Hepatocyte (in vitro differentiated cells): Measurements from ENCODE around the gene RECK. TPM values are rescaled to one million over a fixed set of nuclear protein-coding genes. Genes with fewer than 3 reads are reported as not detected.

Experiments used
- DNase-seq: peaks from one replicate; pipeline ENCODE4 v3.0.0-alpha.2; 2016; ENCODE audit warnings: low spot score
- H2AFZ ChIP-seq: fragments of 200-600 bp; sonication (generic); 2 replicates; pipeline ENCODE4 v1.6.0; 2016; ENCODE audit warnings: antibody characterized with exemption, mild to moderate bottlenecking
- H3K27ac ChIP-seq: fragments of 200-600 bp; sonication (generic); 2 replicates; pipeline ENCODE4 v1.5.1; 2016; ENCODE audit warnings: mild to moderate bottlenecking
- H3K27me3 ChIP-seq: fragments of 200-600 bp; sonication (generic); 2 replicates; pipeline ENCODE4 v1.6.1; 2016
- H3K36me3 ChIP-seq: fragments of 200-600 bp; sonication (generic); replicated peaks from 2 replicates; pipeline ENCODE4 v1.5.1; 2016; ENCODE audit warnings: low read depth; ENCODE audit not compliant: insufficient read depth
- H3K4me1 ChIP-seq: fragments of 200-600 bp; sonication (generic); 2 replicates; pipeline ENCODE4 v1.5.1; 2016; ENCODE audit warnings: mild to moderate bottlenecking, moderate library complexity; ENCODE audit not compliant: insufficient read depth
- H3K4me2 ChIP-seq: fragments of 200-600 bp; sonication (generic); 2 replicates; pipeline ENCODE4 v1.6.0; 2016
- H3K4me3 ChIP-seq: fragments of 200-600 bp; sonication (generic); 2 replicates; pipeline ENCODE4 v1.5.1; 2016; ENCODE audit warnings: mild to moderate bottlenecking
- H3K79me2 ChIP-seq: fragments of 200-600 bp; sonication (generic); 2 replicates; pipeline ENCODE4 v1.6.0; 2017; ENCODE audit warnings: mild to moderate bottlenecking
- H3K9me2 ChIP-seq: fragments of 200-600 bp; sonication (generic); replicated peaks from 2 replicates; pipeline ENCODE4 v1.6.0; 2017; ENCODE audit warnings: mild to moderate bottlenecking; ENCODE audit not compliant: insufficient read depth
- H3K9me3 ChIP-seq: fragments of 200-600 bp; sonication (generic); 2 replicates; pipeline ENCODE4 v1.5.1; 2016; ENCODE audit warnings: low read depth, mild to moderate bottlenecking
- H4K20me1 ChIP-seq: fragments of 200-600 bp; sonication (generic); 2 replicates; pipeline ENCODE4 v1.6.0; 2016; ENCODE audit warnings: mild to moderate bottlenecking; ENCODE audit not compliant: insufficient read depth, poor library complexity, severe bottlenecking
- CTCF ChIP-seq: fragments of 200-600 bp; sonication (generic); IDR thresholded peaks from 2 replicates; pipeline ENCODE4 v1.5.1; 2016; ENCODE audit warnings: antibody characterized with exemption, mild to moderate bottlenecking; ENCODE audit not compliant: poor library complexity
- EZH2 ChIP-seq: fragments of 200-600 bp; sonication (generic); IDR thresholded peaks from 2 replicates; pipeline ENCODE4 v1.6.1; 2016; ENCODE audit warnings: antibody characterized with exemption, mild to moderate bottlenecking, borderline replicate concordance
- EZH2phosphoT487 ChIP-seq: fragments of 200-600 bp; sonication (generic); IDR thresholded peaks from one replicate; pipeline ENCODE4 v1.6.1; 2018; ENCODE audit warnings: antibody characterized with exemption, mild to moderate bottlenecking, low read depth, moderate library complexity; ENCODE audit not compliant: unreplicated experiment, severe bottlenecking
- WGBS: methylation state at CpG from one replicate; pipeline ENCODE4 v1.1.6; 2016; ENCODE audit warnings: low lambda C conversion rate; ENCODE audit errors: missing lambda C conversion rate; 5-methylcytosine and 5-hydroxymethylcytosine counted together
- polyA plus RNA-seq: library from polyadenylated mRNA; unstranded; fragments of >200 nt; fragmentation: Nextera tagmentation; extraction: Ambion mirVana; gene quantifications from 2 replicates; pipeline ENCODE4 v1.2.1, GENCODE V29; 2016
- total RNA-seq: library from RNA; depleted of rRNA; stranded (reverse); fragments of >200 nt; gene quantifications from 2 replicates; pipeline ENCODE4 v1.2.3, GENCODE V29; 2014

RECK gene
- total and polyA plus RNA-seq, 2 experiments from 2014 or later, result 13.5 to 15.3 TPM

GRCh38 chr9:36137392-36138004, 100.8 kb downstream of the RECK start:
- Histone ChIP-seq H3K4me2 (peak overlapping the region; percentile 90), H3K4me3 (peak overlapping the region; percentile 76), H3K9me3 (no peaks in the 10 kb centered on the region), H3K36me3 (no peaks in the 10 kb centered on the region), H4K20me1 (no peaks in the 10 kb centered on the region), H3K4me1 (peaks cover 9% of the 10 kb centered on the region), H3K27ac (no peak overlapping the region), H3K9me2 (no peaks in the 10 kb centered on the region), H2AFZ (peak overlapping the region; percentile 87), H3K79me2 (no peaks in the 10 kb centered on the region), H3K27me3 (peaks cover 35% of the 10 kb centered on the region)
- WGBS, result 30% methylated on average over 12 of the region's 12 CpGs
- no peak for DNase-seq
- TF ChIP-seq EZH2, result no peak
- no peak for TF ChIP-seq CTCF
- TF ChIP-seq EZH2phosphoT487, result no peak

DNA sequence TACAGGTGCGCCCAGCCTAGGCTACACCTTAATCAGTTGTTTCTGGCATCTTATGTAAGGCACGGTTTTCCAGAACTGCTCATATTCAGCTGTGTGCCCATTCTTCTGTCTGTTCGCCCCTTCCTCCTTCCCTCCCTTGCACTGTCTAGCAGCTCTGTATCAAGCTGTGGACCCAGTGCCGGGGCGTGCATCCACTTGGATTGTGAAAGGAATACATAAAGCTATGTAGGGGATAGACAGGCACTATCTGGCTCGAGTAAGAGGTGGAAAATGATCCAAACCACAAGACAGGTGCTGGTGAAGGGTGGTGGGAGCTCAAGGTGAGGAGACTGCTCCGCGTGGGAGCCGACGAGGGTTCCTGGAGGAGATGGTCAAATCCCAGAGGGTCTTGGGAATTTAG, 101.8 kb downstream of the RECK start:
- H3K4me3 ChIP-seq, result no peak overlapping the region
- WGBS, result 97% methylated on average over 10 of the region's 10 CpGs
- no peak overlapping the region for H3K4me2 ChIP-seq

GRCh38 chr9:36138901-36139300, 102.2 kb downstream of the RECK start:
- TF ChIP-seq EZH2phosphoT487 (no peak), EZH2 (no peak), CTCF (no peak)
- Histone ChIP-seq H3K79me2 (no peaks in the 10 kb centered on the region), H3K4me2 (no peak overlapping the region), H3K27ac (no peak overlapping the region), H3K9me3 (no peaks in the 10 kb centered on the region), H3K36me3 (no peaks in the 10 kb centered on the region), H3K9me2 (no peaks in the 10 kb centered on the region), H3K27me3 (peaks cover 35% of the 10 kb centered on the region), H3K4me1 (peaks cover 11% of the 10 kb centered on the region), H3K4me3 (no peak overlapping the region), H4K20me1 (no peaks in the 10 kb centered on the region), H2AFZ (no peak overlapping the region)
- no peak for DNase-seq
- WGBS, result 97% methylated on average over 5 of the region's 5 CpGs

More for the DNA sequence above, 101.8 kb downstream of the RECK start:
- DNase-seq, result no peak
- Histone ChIP-seq H3K4me1 (peaks cover 11% of the 10 kb centered on the region), H3K9me2 (no peaks in the 10 kb centered on the region), H3K27ac (no peak overlapping the region), H4K20me1 (no peaks in the 10 kb centered on the region), H2AFZ (no peak overlapping the region), H3K79me2 (no peaks in the 10 kb centered on the region), H3K27me3 (peaks cover 35% of the 10 kb centered on the region), H3K36me3 (no peaks in the 10 kb centered on the region), H3K9me3 (no peaks in the 10 kb centered on the region)
- no peak for TF ChIP-seq EZH2

DNA sequence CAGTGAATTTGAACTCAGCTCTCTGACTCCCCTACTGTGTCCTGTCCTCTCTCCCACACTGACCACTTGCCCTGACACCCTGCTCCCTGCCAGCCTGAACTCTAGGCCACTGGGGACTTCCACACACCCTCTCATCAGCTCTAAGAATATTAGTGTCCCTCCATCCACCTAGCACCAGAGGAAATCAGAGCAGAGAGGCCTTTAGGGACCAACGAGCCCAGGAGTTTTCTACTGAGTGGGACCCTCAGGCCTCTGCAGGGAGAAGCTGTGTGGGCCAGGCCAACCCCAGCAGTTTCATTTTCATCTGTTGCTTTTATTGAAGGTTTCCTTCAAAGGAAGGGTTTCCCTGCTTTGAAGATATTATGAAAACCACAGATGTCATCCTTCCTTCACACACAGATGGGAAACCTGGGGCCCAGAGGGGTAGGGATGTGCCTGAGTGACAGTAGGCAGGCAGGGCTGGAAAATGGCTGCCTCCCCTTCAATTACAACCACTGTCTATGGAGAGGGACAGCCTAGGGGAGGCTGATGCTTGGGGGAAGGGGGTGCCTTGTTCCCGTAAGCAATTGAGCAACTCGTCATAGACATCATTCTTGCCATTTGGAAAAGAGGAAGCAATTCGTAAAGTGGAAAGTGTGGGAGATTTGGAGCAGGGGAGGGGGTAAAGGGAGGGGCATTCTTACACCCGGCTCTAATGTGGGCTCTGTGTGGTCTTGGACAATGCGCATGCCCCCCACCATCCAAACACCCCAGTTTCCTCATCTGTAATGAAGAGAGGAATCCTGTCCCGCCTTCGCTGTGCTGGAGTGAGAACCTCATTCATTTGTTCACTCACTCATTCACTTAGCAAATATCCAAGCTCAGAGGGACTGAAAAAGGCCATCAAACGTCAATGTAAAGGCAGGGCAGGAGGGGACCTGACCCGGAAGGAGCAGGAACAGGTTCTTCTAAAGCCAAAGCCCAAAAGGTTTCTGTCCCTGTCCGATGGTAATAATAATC, 103.7 kb downstream of the RECK start:
- Histone ChIP-seq H2AFZ (no peak overlapping the region), H3K9me2 (no peaks in the 10 kb centered on the region), H3K27me3 (peaks cover 24% of the 10 kb centered on the region), H3K4me2 (no peak overlapping the region), H3K36me3 (no peaks in the 10 kb centered on the region), H3K79me2 (no peaks in the 10 kb centered on the region), H4K20me1 (no peaks in the 10 kb centered on the region), H3K4me3 (no peak overlapping the region), H3K9me3 (no peaks in the 10 kb centered on the region), H3K27ac (no peak overlapping the region), H3K4me1 (peaks cover 11% of the 10 kb centered on the region)
- no peak for DNase-seq
- WGBS, result 83% methylated on average over 11 of the region's 11 CpGs
- TF ChIP-seq CTCF (no peak), EZH2 (no peak), EZH2phosphoT487 (no peak)
